HFFc6 (cell line): ENCODE data around the gene GRK2. TPM values are rescaled to one million over a fixed set of nuclear protein-coding genes. Genes with fewer than 3 reads are reported as not detected.

Source experiments
- DNase-seq: peaks from one replicate; pipeline ENCODE4 v3.0.0-alpha.2; 2018
- H3K27ac Mint-ChIP-seq: 2 replicates; pipeline ENCODE4 v1.8.0; 2020; ENCODE audit warnings: mild to moderate bottlenecking, mixed read lengths
- H3K27me3 Mint-ChIP-seq: 2 replicates; pipeline ENCODE4 v1.8.0; 2021; ENCODE audit warnings: mild to moderate bottlenecking, moderate library complexity, mixed read lengths; ENCODE audit not compliant: insufficient read depth
- H3K36me3 Mint-ChIP-seq: 2 replicates; pipeline ENCODE4 v1.8.0; 2021; ENCODE audit warnings: low read depth, mixed read lengths
- H3K4me1 Mint-ChIP-seq: 2 replicates; pipeline ENCODE4 v1.8.0; 2020; ENCODE audit warnings: low read depth, mixed read lengths
- H3K4me3 Mint-ChIP-seq: 2 replicates; pipeline ENCODE4 v1.8.0; 2020; ENCODE audit warnings: mild to moderate bottlenecking, moderate library complexity, mixed read lengths
- H3K9me3 Mint-ChIP-seq: 2 replicates; pipeline ENCODE4 v1.8.0; 2020; ENCODE audit warnings: mild to moderate bottlenecking, mixed read lengths
- CTCF ChIP-seq: fragments of 200-600 bp; sonication (generic); IDR thresholded peaks from 2 replicates; pipeline ENCODE4 v1.5.0; 2021; ENCODE audit warnings: antibody characterized with exemption, mild to moderate bottlenecking
- total RNA-seq, 6 experiments: library from RNA; stranded (reverse); fragmentation: NEBNext Ultra II Directional; extraction: Animal tissue kit (Norgen Biotek cat#: 25700); gene quantifications; 2 replicates in 1 of 6; 3 replicates in 5 of 6; pipeline ENCODE4 v1.2.3, GENCODE V29; 2021

The GRK2 gene
- total RNA-seq, 6 experiments from 2014 or later: 26.2 to 35.5 (median 32.1) TPM

DNA sequence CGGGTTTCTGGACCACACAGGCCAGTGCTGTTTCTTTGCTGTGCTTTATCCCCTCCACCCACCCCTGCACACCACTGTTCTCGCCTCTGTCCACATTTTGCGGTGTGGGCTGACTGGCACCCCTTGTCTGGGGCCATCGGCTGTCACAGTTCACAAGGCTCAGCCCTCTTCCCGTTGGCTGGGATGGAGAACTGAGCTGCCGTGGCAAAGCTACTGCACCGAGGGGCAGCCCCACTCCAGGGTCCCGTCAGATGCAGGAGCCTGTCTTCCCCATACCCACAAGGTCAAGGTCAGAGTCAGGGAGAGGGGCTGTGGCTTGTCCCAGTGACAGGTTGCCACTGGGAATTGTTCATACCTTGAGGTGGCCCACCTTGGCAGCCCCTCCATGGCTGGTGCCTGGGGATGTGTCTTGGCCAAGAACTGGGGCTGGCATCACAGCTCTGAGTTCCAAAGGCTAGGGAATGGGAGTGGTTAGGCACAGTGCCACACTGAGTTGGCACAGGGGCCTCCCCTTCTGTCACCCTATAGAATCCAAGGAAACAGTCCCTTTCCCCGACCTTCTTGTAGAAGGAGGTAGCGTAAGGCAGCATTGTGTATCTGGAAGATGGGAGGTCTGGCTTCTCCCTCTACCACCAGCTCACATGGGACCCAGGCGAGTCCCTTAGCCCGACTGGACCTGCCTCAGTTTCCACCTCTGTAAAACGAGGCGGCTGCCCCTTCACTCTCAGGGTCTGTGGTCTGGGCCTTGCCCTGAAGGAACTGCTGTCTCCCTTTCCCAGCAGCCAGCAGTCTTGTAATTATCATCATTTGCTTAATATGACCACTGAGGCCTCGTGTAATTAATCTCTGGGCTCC, 3.4 kb downstream of the GRK2 start:
- Mint-ChIP-seq H3K27ac (0 out of 2 replicates have a peak overlapping the region, but pooled peaks have one; percentile 22), H3K27me3 (no peaks in the 10 kb centered on the region; the same call in 1 of the 2 replicates), H3K9me3 (no peaks in the 10 kb centered on the region), H3K4me1 (peaks cover 38% of the 10 kb centered on the region), H3K36me3 (no peaks in the 10 kb centered on the region; the same call in 1 of the 2 replicates), H3K4me3 (peak overlapping the region; percentile 61)
- TF ChIP-seq CTCF: no peak
- DNase-seq: no peak

GRCh38 chr11:67270256-67271204, 4.3 kb downstream of the GRK2 start:
- H3K36me3 Mint-ChIP-seq: no peaks in the 10 kb centered on the region; the same call in 1 of the 2 replicates
- H3K9me3 Mint-ChIP-seq: no peaks in the 10 kb centered on the region
- peak overlapping the region; percentile 61 for H3K4me3 Mint-ChIP-seq
- TF ChIP-seq CTCF: no peak
- H3K27ac Mint-ChIP-seq: peak overlapping the region; percentile 22; the same call in 1 of the 2 replicates
- DNase-seq: no peak
- no peaks in the 10 kb centered on the region; the same call in 1 of the 2 replicates for H3K27me3 Mint-ChIP-seq
- peaks cover 31% of the 10 kb centered on the region for H3K4me1 Mint-ChIP-seq

DNA sequence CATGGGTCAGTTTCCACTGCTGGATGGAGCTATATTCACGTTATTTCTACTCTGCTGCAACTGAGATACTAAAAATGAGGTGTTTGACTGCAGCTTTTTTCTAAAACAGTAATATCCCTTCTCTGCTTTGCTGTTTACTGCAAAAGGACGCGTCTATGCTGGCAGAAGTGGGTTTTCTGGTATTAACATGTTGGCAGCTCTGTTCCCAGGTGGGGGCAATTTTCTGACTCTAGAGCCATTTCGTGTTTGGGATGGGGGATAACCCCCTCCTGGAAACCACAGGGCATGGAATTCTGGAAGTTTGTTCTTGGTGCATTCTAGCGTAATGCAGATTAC, 4.9 kb downstream of the GRK2 start:
- no peak overlapping the region for H3K4me3 Mint-ChIP-seq
- H3K4me1 Mint-ChIP-seq: peaks cover 25% of the 10 kb centered on the region
- H3K36me3 Mint-ChIP-seq: no peaks in the 10 kb centered on the region; the same call in 1 of the 2 replicates
- no peaks in the 10 kb centered on the region; the same call in 1 of the 2 replicates for H3K27me3 Mint-ChIP-seq
- no peak for DNase-seq
- no peaks in the 10 kb centered on the region for H3K9me3 Mint-ChIP-seq
- no peak overlapping the region for H3K27ac Mint-ChIP-seq
- TF ChIP-seq CTCF: no peak

DNA sequence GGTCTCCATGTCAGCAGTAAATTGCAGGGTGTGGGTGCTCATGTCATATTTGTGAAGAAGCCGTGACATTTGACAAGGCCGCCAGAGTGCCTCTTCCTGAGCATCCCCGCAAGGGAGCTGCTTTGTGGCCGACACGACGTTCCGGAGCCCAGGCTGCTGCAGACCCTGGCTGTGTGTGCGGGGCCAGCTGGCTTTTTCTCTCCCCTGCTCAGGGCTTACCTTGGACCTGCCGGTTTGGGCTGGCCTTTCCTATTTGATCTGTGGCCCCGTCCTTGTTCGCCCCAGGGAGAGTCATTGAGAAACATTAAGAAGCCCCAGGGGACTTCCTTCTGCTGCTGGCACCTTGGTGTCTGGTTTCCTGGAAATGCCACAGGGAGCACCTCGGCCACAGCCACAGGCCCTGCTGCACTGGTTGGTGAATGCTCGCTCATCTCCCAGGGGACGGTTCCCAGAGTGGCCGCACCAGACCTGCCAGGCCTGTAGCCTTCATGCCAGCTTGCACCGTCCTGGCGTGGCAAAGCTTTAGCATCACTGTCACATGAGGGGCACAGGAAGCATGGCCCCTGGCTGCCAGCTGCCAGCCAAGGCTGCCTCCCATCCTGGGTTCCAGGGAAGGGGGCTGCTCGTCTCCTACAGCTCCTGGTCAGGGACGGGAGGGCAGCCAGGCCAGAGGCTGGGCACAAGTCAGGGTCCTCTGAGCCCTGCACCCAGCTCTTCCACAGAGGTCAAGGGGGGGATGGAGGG, 5.4 kb downstream of the GRK2 start:
- peaks cover 30% of the 10 kb centered on the region for H3K4me1 Mint-ChIP-seq

More for the DNA sequence above, 5.4 kb downstream of the GRK2 start:
- Mint-ChIP-seq H3K27ac (no peak overlapping the region), H3K36me3 (no peaks in the 10 kb centered on the region; the same call in 1 of the 2 replicates), H3K9me3 (no peaks in the 10 kb centered on the region), H3K27me3 (no peaks in the 10 kb centered on the region; the same call in 1 of the 2 replicates), H3K4me3 (no peak overlapping the region)
- no peak for DNase-seq
- TF ChIP-seq CTCF: no peak
